HG02678 (cell line): ENCODE measurements around the gene LRRC15.

Experiments
- ATAC-seq: cut with Tn5 transposase; IDR thresholded peaks from one replicate; pipeline ENCODE4 v1.9.1; 2021; ENCODE audit warnings: mild to moderate bottlenecking, moderate library complexity; ENCODE audit not compliant: unreplicated experiment

Gene LRRC15

GRCh38 chr3:194320744-194321243 lies 48.7 kb downstream of the LRRC15 start:
- no peak for ATAC-seq

GRCh38 chr3:194320100-194320499 lies 49.4 kb downstream of the LRRC15 start:
- no peak for ATAC-seq

GRCh38 chr3:194318511-194319161 lies 50.9 kb downstream of the LRRC15 start:
- no peak for ATAC-seq

GRCh38 chr3:194316918-194317317 lies 52.6 kb downstream of the LRRC15 start:
- ATAC-seq: no peak

GRCh38 chr3:194315965-194316361 lies 53.6 kb downstream of the LRRC15 start:
- peak; percentile 22 for ATAC-seq

GRCh38 chr3:194315088-194315964 lies 54.2 kb downstream of the LRRC15 start:
- peak; percentile 90 for ATAC-seq

- no peak for ATAC-seq
Observed at GRCh38 chr3:194314388-194315068, 55.0 kb downstream of the LRRC15 start.

GRCh38 chr3:194313560-194314387 lies 55.8 kb downstream of the LRRC15 start:
- ATAC-seq: no peak

- no peak for ATAC-seq
Observed at GRCh38 chr3:194312743-194313281, 56.7 kb downstream of the LRRC15 start.

GRCh38 chr3:194312186-194312742 lies 57.3 kb downstream of the LRRC15 start:
- no peak for ATAC-seq

GRCh38 chr3:194311000-194311399 lies 58.5 kb downstream of the LRRC15 start:
- ATAC-seq: no peak

GRCh38 chr3:194310060-194310835 lies 59.3 kb downstream of the LRRC15 start:
- ATAC-seq: no peak

GRCh38 chr3:194308601-194309449 lies 60.7 kb downstream of the LRRC15 start:
- ATAC-seq: no peak

GRCh38 chr3:194307849-194308248 lies 61.7 kb downstream of the LRRC15 start:
- ATAC-seq: no peak

- peak; percentile 49 for ATAC-seq
Observed at GRCh38 chr3:194306771-194307640, 62.5 kb downstream of the LRRC15 start.

GRCh38 chr3:194306109-194306686 lies 63.3 kb downstream of the LRRC15 start:
- peak; percentile 46 for ATAC-seq
